Retinal pigment epithelial cell (primary cell): ENCODE data around the gene IL13RA1.
"Not testable (repeated sequence)": the region's sequence is repeated elsewhere in the genome, so short reads cannot be mapped to it uniquely, and the experiment has no call there.

Experiments
- DNase-seq: peaks from one replicate; pipeline ENCODE4 v3.0.0-alpha.2; 2010; ENCODE audit warnings: low read depth
- H3K4me3 ChIP-seq: 2 replicates; pipeline ENCODE4 v1.5.1; 2011; ENCODE audit warnings: mild to moderate bottlenecking, low read length, control low read depth, moderate library complexity
- TF ChIP-seq, protein P1 (sequence below): conservative IDR thresholded peaks from 2 replicates; pipeline ENCODE4 v1.5.1; 2011; ENCODE audit warnings: low read depth, low read length, control low read depth, inconsistent platforms

Gene IL13RA1

DNA sequence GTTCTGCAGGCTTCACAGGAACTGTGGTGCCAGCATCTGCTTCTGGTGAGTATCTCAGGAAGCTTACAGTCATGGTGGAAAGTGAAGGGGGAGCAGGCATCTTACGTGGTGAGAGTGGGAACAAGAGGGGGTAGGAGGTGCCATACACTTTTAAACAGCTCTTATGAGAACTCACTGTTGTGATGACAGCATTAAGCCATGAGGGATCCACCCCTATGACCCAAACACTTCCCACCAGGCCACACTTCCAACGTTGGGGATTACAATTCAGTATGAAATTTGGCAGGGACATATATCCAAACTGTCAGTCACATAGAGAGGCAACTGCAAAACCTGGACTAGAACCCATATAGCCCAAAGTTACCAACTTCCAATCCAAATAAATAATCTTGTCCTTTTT, 53.1 kb downstream of the IL13RA1 start:
- TF ChIP-seq, protein P1, sequence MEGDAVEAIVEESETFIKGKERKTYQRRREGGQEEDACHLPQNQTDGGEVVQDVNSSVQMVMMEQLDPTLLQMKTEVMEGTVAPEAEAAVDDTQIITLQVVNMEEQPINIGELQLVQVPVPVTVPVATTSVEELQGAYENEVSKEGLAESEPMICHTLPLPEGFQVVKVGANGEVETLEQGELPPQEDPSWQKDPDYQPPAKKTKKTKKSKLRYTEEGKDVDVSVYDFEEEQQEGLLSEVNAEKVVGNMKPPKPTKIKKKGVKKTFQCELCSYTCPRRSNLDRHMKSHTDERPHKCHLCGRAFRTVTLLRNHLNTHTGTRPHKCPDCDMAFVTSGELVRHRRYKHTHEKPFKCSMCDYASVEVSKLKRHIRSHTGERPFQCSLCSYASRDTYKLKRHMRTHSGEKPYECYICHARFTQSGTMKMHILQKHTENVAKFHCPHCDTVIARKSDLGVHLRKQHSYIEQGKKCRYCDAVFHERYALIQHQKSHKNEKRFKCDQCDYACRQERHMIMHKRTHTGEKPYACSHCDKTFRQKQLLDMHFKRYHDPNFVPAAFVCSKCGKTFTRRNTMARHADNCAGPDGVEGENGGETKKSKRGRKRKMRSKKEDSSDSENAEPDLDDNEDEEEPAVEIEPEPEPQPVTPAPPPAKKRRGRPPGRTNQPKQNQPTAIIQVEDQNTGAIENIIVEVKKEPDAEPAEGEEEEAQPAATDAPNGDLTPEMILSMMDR: no peak
- H3K4me3 ChIP-seq: no peak overlapping the region
- no peak for DNase-seq

DNA sequence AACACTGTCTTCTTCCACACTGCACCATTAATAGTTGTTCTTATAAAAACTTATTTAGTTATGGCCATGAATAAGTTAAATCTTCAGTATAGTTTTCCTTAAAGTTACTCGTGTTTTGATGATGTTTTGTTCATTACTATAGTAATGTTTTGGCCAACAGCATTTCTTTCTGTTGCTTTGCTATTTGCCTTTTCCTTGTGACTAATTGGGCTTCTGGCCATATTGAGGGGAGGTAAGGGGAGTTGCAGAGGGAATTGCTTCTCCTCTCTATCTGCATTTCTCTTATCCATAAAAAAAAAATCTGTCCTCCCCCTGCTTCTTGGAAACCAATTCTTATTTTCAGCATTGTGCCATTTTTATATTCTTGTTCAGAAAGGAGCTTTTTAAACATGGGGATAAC, 53.5 kb downstream of the IL13RA1 start:
- no peak overlapping the region for H3K4me3 ChIP-seq
- DNase-seq: no peak
- TF ChIP-seq, protein P1: no peak

DNA sequence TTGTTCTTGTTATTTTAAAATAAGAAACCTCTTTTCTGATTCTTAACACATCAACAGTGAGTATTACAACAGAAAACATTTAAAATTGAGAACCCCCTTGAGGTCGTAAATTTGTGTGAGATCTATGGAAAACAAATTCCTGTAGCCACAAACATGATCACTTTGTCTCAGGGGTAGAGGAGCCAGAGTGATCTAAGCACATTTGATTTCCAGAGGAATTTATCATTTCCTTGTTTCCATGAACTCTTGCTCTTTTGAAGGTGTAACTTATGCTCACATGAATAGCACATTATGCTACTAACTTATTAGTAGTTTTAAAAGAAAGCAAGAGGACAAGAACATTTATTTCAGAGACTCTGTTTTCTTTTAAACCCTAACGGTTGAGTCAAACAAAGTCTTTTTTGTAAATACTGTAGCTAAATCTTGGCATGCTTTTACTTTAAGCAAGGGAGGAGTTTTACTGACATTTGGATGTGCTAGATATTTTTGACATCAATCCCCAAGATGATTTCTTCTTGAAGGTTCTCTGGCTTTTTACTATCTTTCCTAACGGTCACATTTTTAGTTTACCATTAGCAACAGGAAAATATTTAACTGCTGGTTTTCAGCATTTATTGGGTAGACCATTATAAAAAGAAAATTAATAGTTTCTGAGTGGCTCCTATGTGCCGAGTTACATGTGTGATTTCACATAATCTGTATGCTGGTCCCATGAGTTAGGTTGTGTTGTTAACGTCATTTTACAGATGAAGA, 68.3 kb downstream of the IL13RA1 start:
- H3K4me3 ChIP-seq: no peak overlapping the region
- DNase-seq: no peak
- TF ChIP-seq, protein P1: no peak

DNA sequence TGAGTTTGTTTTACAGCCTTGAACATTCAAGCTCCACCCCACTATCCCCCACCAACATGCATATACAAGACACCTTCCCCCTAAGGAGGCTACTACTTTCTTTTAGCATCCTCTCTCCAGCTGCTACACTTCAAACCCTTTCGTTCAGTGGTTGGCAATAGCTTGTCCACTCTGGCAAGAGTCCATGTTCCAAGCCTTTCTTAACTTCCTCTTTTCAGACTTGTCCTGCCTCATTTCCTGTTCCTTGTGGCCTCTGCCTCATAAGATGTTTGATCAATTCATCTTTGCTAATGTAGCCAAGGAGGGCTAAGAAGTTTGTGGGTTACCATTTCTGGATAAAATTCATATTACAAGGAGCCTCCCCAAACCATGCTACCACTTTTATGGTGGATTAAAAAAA, 75.5 kb downstream of the IL13RA1 start:
- no peak for DNase-seq
- H3K4me3 ChIP-seq: no peak overlapping the region
- TF ChIP-seq, protein P1: no peak

DNA sequence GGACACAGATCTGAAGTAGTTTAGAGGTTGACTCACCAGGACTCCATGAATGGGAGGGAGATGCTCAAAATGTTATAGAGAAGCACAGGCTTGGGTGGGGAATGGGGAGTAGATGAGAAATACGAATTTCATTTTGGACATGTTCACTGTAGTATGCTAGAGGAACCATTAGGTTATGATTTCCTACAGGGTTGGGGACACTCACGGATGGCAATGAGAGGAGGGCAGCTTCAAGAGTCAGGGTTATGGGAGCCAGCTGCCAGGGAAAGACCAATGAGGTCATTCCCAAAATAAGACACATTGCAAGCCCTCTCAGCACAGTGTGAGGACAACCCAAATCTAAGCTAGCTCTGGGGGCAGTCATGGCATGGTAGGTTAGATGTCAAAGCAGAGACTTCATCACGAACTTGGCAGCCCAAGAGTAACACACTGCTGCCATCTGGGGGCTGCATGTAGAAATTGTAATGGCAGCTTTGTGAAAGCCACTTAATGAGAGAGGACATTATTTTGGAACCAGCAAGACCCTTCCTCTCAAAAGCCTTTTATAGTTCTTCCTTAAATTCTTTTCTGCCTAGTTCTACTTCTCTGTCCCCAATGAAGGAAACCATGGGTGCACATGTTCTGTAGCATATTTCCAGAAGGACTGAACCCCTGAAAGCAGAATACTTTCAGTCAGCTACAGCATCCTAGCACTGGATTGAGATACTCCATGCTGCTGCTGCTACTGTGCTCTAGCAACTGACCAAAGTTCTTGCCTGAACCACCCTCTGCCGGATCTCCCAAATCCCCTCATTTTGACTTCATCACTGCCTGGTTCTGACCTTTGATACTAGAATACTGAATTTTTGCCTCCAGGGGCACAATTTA, 80.0 kb downstream of the IL13RA1 start:
- TF ChIP-seq, protein P1: peak; percentile 67
- H3K4me3 ChIP-seq: no peak overlapping the region
- DNase-seq: no peak

DNA sequence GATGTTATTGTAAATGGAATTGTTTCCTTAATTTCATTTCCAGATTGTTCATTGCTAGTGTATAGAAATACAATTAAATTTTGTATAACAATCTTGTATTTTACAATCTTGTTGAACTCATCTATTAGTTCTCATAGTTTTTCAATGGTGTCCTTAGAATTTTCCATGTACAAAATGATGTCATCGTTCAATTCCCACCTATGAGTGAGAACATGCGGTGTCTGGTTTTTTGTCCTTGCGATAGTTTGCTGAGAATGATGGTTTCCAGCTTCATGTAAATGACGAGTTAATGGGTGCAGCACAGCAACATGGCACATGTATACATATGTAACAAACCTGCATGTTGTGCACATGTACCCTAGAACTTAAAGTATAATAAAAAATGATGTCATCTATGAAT, 89.9 kb downstream of the IL13RA1 start:
- not testable (repeated sequence) for H3K4me3 ChIP-seq, DNase-seq

DNA sequence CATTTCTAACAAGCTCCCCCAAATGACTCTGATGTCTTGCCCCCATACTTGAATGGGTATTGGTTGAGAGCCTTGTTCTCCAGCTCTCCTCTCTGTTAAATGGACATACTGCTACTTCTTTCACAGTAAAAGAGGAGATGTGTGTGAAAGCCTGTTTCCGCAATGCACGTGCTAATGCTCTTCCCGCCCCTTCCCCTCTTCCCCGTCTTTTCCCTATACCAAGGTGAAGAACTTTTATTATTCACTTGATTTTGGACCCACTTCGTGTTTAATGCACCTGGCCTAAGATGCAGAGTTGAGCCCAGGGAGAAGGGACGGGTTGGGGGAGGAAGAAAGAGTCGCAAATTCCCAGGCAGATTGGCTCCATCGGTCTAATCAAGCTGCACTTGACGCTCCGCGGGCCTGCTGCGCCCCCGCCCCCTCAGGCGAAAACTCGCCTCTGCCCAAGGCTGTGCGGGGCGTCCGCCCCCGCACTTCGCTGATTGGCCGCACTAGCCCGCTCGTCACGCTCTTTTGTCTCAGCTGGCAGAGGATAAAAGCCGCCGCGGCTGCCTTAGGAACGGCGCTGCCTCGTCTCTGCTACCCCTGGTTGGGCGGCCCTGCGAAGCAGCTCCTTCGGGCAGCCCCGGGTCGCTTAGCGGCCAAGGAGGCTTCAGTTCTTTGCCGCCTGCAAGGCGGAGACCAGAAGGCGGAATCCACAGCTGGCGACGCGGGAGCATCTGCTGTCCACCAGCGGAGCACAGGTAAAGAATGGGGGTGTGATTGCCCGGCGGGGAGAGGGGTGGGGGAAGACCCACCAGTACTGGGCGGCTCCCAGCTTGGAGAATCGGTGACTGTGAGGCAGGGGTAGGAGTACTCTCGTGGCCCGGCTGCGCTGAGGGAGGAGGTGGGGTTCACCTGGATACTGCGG, 96.1 kb downstream of the IL13RA1 start, which contains the start of gene ZCCHC12:
ZCCHC12 (plus strand) TSS at position 562 of the 910 bp plus-strand sequence. CDS start 1,421 bp downstream, outside the sequence.
- peak within 1 kb of the TSS; percentile 28 for H3K4me3 ChIP-seq
- no peak for DNase-seq
- TF ChIP-seq, protein P1: no peak
